GM19238 (cell line): ENCODE measurements around the gene PAPSS2.

ENCODE experiments used
- DNase-seq: peaks from one replicate; pipeline ENCODE4 v3.0.0; 2011; ENCODE audit warnings: low spot score; ENCODE audit not compliant: insufficient read length

PAPSS2 gene

DNA sequence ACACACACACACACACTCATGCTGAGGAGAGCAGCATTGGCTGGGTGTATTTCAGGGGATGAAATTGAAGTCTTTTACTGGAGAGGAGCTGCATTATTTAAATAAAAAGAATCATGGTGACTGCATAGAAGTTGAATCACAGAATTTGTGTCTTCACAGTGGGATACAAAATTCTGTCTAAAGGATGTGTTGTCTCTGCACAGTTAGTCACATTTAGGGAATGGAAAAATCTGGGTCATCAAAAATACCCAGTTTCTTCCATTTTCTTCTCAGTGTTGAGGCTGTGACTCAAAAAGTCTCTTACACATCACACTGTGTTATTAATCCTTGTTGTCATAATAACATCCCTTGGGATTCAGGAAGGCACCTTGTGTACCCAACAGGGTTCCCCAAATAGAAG, 10.9 kb downstream of the PAPSS2 start:
- no peak for DNase-seq

GRCh38 chr10:87671139-87671815, 11.6 kb downstream of the PAPSS2 start:
- DNase-seq, result no peak

GRCh38 chr10:87672551-87672950, 12.9 kb downstream of the PAPSS2 start:
- no peak for DNase-seq

- DNase-seq, result no peak
Measured at GRCh38 chr10:87674943-87675342, 15.3 kb downstream of the PAPSS2 start.

- no peak for DNase-seq
Measured at GRCh38 chr10:87675396-87676376, 16.0 kb downstream of the PAPSS2 start.

GRCh38 chr10:87677595-87677994, 17.9 kb downstream of the PAPSS2 start:
- DNase-seq, result no peak

DNA sequence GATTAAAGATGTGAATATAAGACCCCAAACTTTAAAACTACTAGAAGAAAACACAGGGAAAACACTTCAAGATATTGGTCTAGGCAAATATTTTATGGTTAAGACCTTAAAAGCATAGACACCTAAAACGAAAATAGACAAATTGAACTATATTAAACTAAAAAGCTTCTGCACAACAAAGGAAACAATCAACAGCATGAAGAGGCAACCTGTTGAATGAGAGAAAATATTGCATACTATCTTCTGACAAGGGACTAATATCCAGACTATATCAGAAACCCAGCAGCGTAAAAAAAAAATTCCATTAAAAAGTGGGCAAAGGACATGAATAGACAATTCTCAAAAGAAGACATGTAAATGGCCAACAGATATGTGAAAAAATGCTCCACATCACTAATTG, 18.6 kb downstream of the PAPSS2 start:
- no peak for DNase-seq

- DNase-seq, result no peak
Measured at GRCh38 chr10:87683356-87683755, 23.7 kb downstream of the PAPSS2 start.

DNA sequence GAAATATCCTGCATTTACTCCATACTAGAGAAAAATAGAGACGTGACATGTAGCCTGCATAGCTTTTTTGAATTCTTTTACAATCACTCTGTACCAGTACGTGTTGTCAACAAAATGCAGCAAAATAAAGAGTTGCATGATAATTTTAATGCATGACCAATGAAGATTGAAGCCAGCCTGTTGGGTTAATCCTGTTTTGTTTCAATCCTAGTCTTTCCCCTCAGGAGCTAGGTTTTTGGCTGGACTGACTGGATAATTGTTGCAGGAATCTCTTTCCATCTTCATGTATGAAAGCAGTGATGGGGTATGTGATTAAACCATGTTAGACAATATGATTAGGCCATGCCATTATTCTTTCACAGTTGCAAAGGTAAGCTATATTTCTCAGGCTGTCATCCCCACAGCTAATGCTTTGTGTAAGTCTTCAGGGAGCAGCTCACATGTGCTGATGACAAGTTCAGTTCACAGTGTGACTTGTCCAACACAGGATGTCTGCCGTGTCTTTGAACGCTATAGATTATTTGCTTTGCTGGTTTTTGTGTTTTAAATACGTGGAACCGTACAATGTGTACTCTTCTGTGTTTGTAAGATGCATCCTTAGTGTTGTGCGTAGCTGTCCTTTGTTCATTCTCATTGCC, 24.4 kb downstream of the PAPSS2 start:
- no peak for DNase-seq

- no peak for DNase-seq
Measured at GRCh38 chr10:87685832-87686574, 26.3 kb downstream of the PAPSS2 start.

DNA sequence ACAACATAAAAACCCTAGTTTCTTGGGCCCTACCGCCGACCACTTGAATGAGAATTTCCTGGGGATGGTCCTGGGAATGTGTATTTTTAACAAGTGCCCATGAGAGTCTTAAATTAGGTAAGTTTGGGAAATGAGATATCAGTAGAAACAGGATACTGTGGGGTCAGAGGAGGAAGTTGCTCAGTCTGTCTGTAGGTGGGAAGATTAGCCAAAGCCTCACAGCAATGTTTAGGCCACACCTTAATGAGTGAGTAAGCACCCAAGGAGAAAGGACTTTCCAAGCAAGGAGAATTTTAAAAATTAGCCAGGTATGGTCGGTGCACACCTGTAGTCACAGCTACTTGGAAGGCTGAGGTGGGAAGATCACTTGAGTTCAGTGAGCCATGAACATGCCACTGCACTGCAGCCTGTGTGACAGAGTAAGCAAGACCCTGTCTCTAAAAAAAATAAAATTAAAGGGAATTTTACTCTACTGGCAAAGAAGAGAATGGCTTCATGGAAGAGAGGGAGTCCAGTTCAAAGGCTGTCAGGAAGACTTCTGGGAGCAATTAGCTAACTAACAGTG, 31.9 kb downstream of the PAPSS2 start:
- no peak for DNase-seq

GRCh38 chr10:87692956-87693484, 33.3 kb downstream of the PAPSS2 start:
- no peak for DNase-seq

GRCh38 chr10:87694011-87694794, 34.5 kb downstream of the PAPSS2 start:
- no peak for DNase-seq

GRCh38 chr10:87695074-87695473, 35.4 kb downstream of the PAPSS2 start:
- no peak for DNase-seq

DNA sequence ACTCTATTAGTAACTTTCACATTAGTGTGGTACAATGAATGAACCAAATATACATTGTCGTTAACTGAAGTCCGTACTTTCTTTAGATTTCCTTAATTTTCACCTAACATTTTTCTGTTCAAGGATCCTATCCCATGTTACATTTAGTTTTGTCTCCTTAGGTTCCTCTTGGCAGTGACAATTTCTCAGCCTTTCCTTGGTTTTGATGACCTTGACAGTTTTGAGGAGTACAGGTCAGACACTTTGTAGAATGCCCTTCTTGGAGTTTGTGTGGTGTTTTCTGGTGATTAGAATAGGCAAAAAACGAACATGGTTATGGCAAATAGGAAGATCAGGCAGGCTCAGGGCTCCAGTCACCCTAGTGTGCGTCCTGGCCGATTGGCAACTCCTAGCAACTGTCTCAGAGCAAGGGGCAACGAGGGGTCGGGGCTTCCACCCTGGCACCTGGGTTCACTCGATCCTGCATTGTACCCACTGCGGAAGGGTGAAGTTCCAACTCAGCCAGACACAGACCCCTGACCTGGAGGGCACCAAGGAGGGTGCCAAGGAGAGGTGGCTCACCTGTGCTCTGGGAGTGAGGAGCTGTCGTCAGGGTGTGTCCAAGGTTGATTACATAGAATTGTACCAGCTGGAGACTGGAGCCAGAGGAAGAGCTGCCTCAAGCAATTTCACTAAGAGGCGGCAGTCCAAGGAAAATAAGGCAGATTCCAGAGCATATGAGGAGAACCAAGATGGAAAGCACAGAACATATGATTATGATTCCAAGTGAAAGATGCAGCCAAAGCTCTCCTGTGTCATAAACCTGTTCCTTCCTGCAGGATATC, 37.5 kb downstream of the PAPSS2 start:
- DNase-seq, result no peak

DNA sequence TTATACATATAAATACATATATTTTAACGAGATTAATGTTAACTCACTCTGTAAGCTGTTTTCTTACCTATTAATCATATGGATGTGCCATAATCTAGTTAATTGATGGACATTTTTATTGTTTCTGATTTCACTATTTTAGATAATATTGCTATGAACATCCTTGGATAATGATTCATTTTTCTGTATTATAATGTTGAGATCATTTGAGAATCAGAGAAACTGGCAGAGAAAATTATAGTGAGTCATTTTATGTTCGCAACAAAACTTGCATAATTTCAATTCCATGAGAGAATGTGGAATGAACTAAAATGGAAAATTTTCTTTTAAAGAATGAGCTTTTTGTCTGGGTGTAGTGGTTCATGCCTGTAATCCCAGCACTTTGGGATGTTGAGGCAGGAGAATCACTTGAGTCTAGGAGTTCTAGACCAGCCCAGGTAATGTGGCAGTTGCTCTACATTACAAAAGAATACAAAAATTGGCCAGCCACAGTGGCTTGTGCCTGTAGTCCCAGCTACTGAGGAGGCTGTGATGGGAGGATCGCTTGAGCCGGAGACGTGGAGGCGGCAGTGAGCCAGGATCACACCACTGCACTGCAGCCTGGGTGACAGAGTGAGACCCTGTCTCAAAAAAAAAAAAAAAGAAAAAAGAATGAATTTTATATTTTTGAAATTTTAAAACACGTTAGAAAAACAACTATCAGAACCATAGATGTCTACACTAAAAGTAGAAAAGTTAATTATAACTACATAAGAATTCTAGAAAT, 40.5 kb downstream of the PAPSS2 start:
- DNase-seq, result no peak

GRCh38 chr10:87702260-87702972, 42.7 kb downstream of the PAPSS2 start:
- no peak for DNase-seq

- DNase-seq, result no peak
Measured at GRCh38 chr10:87702973-87703294, 43.3 kb downstream of the PAPSS2 start.
